CD14-positive monocyte (primary cell): Measurements from ENCODE around the gene SLIT1. TPM values are rescaled to one million over a fixed set of nuclear protein-coding genes. Genes with fewer than 3 reads are reported as not detected.

Source experiments
- DNase-seq, 3 donors: peaks; one replicate each; pipeline ENCODE4 v3.0.0-alpha.2; 2011 to 2022
- H2AFZ ChIP-seq: 2 replicates; pipeline ENCODE4 v1.6.0; 2012; ENCODE audit warnings: mild to moderate bottlenecking, low read depth, low read length, inconsistent platforms; ENCODE audit not compliant: insufficient read depth, poor library complexity, severe bottlenecking
- H3K27ac ChIP-seq, 2 donors: 1 replicate in 1 of 2; 2 replicates in 1 of 2; pipeline ENCODE4 v1.5.1; 2012 to 2013; ENCODE audit warnings: low read length in 2 of 2, control low read depth in 1 of 2, inconsistent platforms in 1 of 2, low read depth in 1 of 2, mild to moderate bottlenecking in 1 of 2
- H3K27me3 ChIP-seq, 2 donors: one replicate each; pipeline versions ENCODE4 v1.6.0 to v1.6.1; 2011 to 2013; ENCODE audit warnings: low read length in 2 of 2; ENCODE audit not compliant: control insufficient read depth in 2 of 2, insufficient read depth in 2 of 2
- H3K36me3 ChIP-seq, 2 donors: replicated peaks in 1 of 2; 1 replicate in 1 of 2; 2 replicates in 1 of 2; pipeline versions ENCODE4 v1.5.1 to v1.6.1; 2012 to 2013; ENCODE audit warnings: low read length in 2 of 2, control low read depth in 1 of 2, inconsistent platforms in 1 of 2, mild to moderate bottlenecking in 1 of 2; ENCODE audit not compliant: insufficient read depth in 2 of 2, control insufficient read depth in 1 of 2
- H3K4me1 ChIP-seq, 2 donors: 1 replicate in 1 of 2; 2 replicates in 1 of 2; pipeline versions ENCODE4 v1.5.1 to v1.6.1; 2012 to 2013; ENCODE audit warnings: low read length in 2 of 2, control low read depth in 1 of 2, inconsistent platforms in 1 of 2, mild to moderate bottlenecking in 1 of 2, moderate library complexity in 1 of 2; ENCODE audit not compliant: insufficient read depth in 2 of 2, control insufficient read depth in 1 of 2
- H3K4me2 ChIP-seq: replicated peaks from 2 replicates; pipeline ENCODE3; 2012; ENCODE audit warnings: low read length, moderate library complexity, mild to moderate bottlenecking; ENCODE audit not compliant: poor library complexity, severe bottlenecking; ENCODE audit errors: extremely low read depth
- H3K4me3 ChIP-seq, 3 experiments: fragments of 200-600 bp in 1 of 3; sonication (generic) in 1 of 3; replicated peaks in 1 of 3; 1 replicate in 2 of 3; 2 replicates in 1 of 3; pipeline ENCODE4 v1.5.1; 2011 to 2013; ENCODE audit warnings: low read length in 3 of 3, mild to moderate bottlenecking in 3 of 3, control low read depth in 2 of 3, low read depth in 2 of 3, inconsistent platforms in 1 of 3, moderate library complexity in 1 of 3
- H3K79me2 ChIP-seq: 2 replicates; pipeline ENCODE4 v1.6.0; 2012; ENCODE audit warnings: mild to moderate bottlenecking, control low read depth, inconsistent platforms, low read length, moderate library complexity; ENCODE audit not compliant: insufficient read depth
- H3K9ac ChIP-seq: 2 replicates; pipeline ENCODE4 v1.6.0; 2017; ENCODE audit warnings: low read length, mild to moderate bottlenecking; ENCODE audit not compliant: insufficient read depth, poor library complexity, severe bottlenecking
- H3K9me3 ChIP-seq, 2 donors: replicated peaks in 1 of 2; 1 replicate in 1 of 2; 2 replicates in 1 of 2; pipeline versions ENCODE4 v1.5.1 to v1.6.1; 2012 to 2013; ENCODE audit warnings: low read length in 2 of 2, control low read depth in 1 of 2; ENCODE audit not compliant: control insufficient read depth in 1 of 2, insufficient read depth in 1 of 2
- H4K20me1 ChIP-seq: 2 replicates; pipeline ENCODE4 v1.6.0; 2012; ENCODE audit warnings: mild to moderate bottlenecking, low read length, control low read depth, moderate library complexity; ENCODE audit not compliant: insufficient read depth
- H3K27ac Mint-ChIP-seq, 7 donors: one replicate each; pipeline ENCODE4 v1.8.0; 2020; ENCODE audit warnings: mild to moderate bottlenecking in 7 of 7, mixed read lengths in 7 of 7, moderate library complexity in 6 of 7, inconsistent platforms in 2 of 7
- H3K27me3 Mint-ChIP-seq, 3 donors: one replicate each; pipeline ENCODE4 v1.8.0; 2021 to 2022; ENCODE audit warnings: low read depth in 3 of 3, mild to moderate bottlenecking in 3 of 3, mixed read lengths in 3 of 3, moderate library complexity in 3 of 3, inconsistent platforms in 1 of 3
- H3K36me3 Mint-ChIP-seq, 2 donors: one replicate each; pipeline ENCODE4 v1.8.0; 2020; ENCODE audit warnings: mixed read lengths in 2 of 2, inconsistent platforms in 1 of 2, mild to moderate bottlenecking in 1 of 2
- H3K4me1 Mint-ChIP-seq: one replicate; pipeline ENCODE4 v1.8.0; 2020; ENCODE audit warnings: mild to moderate bottlenecking, mixed read lengths
- H3K4me3 Mint-ChIP-seq, 2 donors: one replicate each; pipeline ENCODE4 v1.8.0; 2020; ENCODE audit warnings: mild to moderate bottlenecking in 2 of 2, mixed read lengths in 2 of 2, moderate library complexity in 1 of 2
- H3K9me3 Mint-ChIP-seq, 7 donors: one replicate each; pipeline ENCODE4 v1.8.0; 2020 to 2022; ENCODE audit warnings: mixed read lengths in 7 of 7, mild to moderate bottlenecking in 6 of 7, moderate library complexity in 6 of 7, inconsistent platforms in 2 of 7
- WGBS: methylation state at CpG from one replicate; pipeline ENCODE4 v1.1.5; 2013; ENCODE audit warnings: missing lambda C conversion rate; ENCODE audit not compliant: insufficient coverage; 5-methylcytosine and 5-hydroxymethylcytosine counted together
- intact Hi-C, 2 donors: fragments of 100-400 bp; cut with micrococcal nuclease; formaldehyde crosslinking; loops; one replicate each; pipeline versions ENCODE4 v1.15.0 to v1.15.1; 2023
- polyA plus RNA-seq, 3 donors: library from polyadenylated mRNA; depleted of rRNA in 1 of 3; unstranded in 2 of 3; stranded (reverse) in 1 of 3; fragments of 300-500 nt in 2 of 3; fragments of >200 nt in 1 of 3; fragmentation: Illumina TruSeq in 2 of 3; gene quantifications; 1 replicate in 2 of 3; 2 replicates in 1 of 3; pipeline ENCODE4 v1.2.3, GENCODE V29; 2012 to 2021
- TF ChIP-seq, protein P1 (sequence below): fragments of 200-600 bp; IDR thresholded peaks from one replicate; pipeline ENCODE4 v1.8.0; 2022; ENCODE audit warnings: antibody characterized with exemption, mild to moderate bottlenecking

SLIT1 gene
- polyA plus RNA-seq, 3 donors: 0.05 to 0.81 (median 0.16) TPM

DNA sequence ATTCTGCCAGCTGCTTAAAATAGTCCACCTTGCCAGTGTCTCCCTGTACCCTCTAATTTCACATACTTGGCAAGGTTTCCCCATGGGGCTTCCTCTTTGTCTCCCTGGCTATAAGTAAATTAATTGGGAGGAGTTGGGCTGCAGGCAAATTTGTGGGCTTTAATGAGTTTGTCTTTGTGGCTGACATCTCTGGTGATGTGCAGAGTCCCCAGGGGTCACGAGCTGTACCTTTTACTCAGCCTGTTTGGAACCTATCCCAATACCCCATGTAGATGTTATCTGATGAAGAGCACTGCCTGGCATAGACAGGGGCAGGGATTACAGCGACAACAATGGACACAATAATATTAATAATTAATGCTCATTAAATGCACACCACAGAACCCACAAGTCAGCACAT, 132.5 kb downstream of the SLIT1 start:
- Mint-ChIP-seq H3K36me3 (no peaks in the 10 kb centered on the region), H3K4me1 (peaks cover 2% of the 10 kb centered on the region), H3K27me3 (peaks cover 1 to 12% (median 7%) of the 10 kb centered on the region in 3 donors), H3K27ac (peak overlapping the region in 1 of 7 donors; percentile 24), H3K9me3 (peaks cover 0 to 9% (median 4%) of the 10 kb centered on the region in 7 donors), H3K4me3 (no peak overlapping the region)
- WGBS: no CpG with 5 or more reads among the region's 2 CpGs
- TF ChIP-seq, protein P1, sequence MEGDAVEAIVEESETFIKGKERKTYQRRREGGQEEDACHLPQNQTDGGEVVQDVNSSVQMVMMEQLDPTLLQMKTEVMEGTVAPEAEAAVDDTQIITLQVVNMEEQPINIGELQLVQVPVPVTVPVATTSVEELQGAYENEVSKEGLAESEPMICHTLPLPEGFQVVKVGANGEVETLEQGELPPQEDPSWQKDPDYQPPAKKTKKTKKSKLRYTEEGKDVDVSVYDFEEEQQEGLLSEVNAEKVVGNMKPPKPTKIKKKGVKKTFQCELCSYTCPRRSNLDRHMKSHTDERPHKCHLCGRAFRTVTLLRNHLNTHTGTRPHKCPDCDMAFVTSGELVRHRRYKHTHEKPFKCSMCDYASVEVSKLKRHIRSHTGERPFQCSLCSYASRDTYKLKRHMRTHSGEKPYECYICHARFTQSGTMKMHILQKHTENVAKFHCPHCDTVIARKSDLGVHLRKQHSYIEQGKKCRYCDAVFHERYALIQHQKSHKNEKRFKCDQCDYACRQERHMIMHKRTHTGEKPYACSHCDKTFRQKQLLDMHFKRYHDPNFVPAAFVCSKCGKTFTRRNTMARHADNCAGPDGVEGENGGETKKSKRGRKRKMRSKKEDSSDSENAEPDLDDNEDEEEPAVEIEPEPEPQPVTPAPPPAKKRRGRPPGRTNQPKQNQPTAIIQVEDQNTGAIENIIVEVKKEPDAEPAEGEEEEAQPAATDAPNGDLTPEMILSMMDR: no peak
- intact Hi-C loops: no loop called here
- Histone ChIP-seq H3K79me2 (no peaks in the 10 kb centered on the region), H3K9ac (no peak overlapping the region), H3K4me3 (no peak overlapping the region), H3K4me2 (no peak overlapping the region), H3K36me3 (no peaks in the 10 kb centered on the region), H4K20me1 (no peaks in the 10 kb centered on the region), H3K4me1 (no peaks in the 10 kb centered on the region), H3K9me3 (no peaks in the 10 kb centered on the region), H2AFZ (no peak overlapping the region), H3K27me3 (peaks cover 0 to 3% of the 10 kb centered on the region in 2 donors), H3K27ac (no peak overlapping the region)
- no peak for DNase-seq

DNA sequence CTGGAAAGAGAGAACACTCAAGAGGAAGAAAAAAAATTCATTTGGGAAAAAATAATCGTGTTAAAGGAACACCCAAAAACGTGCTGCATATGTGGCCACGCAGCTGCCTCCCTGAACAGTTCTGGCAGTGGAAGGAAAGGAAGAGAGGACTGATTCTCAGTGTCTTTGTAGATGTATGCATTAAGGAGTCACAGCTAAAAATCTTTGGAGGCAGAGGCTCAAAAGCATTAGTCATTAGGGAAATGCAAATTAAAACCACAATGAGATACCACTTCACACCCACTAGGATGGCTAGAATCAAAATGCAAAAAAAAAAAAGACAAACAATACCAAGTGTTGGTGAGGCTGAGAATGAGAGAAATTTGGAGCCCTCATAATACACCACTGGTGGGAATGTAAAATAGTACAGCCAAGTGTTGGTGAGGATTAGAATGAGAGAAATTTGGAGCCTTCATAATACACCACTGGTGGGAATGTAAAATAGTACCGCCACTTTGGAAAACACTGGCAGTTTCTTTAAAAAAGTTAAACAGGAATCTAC, 134.7 kb downstream of the SLIT1 start:
- TF ChIP-seq, protein P1: no peak
- Histone ChIP-seq H3K4me3 (no peak overlapping the region), H3K27ac (no peak overlapping the region), H3K79me2 (no peaks in the 10 kb centered on the region), H4K20me1 (no peaks in the 10 kb centered on the region), H3K4me2 (no peak overlapping the region), H3K9ac (no peak overlapping the region), H3K27me3 (peaks cover 0 to 3% of the 10 kb centered on the region in 2 donors), H3K36me3 (no peaks in the 10 kb centered on the region), H2AFZ (no peak overlapping the region), H3K4me1 (no peaks in the 10 kb centered on the region), H3K9me3 (no peaks in the 10 kb centered on the region)
- no peak for DNase-seq
- WGBS: 79% methylated on average over 3 of the region's 4 CpGs
- Mint-ChIP-seq H3K4me3 (no peak overlapping the region), H3K27me3 (peaks cover 1 to 12% (median 7%) of the 10 kb centered on the region in 3 donors), H3K36me3 (no peaks in the 10 kb centered on the region), H3K4me1 (peaks cover 2% of the 10 kb centered on the region), H3K27ac (no peak overlapping the region), H3K9me3 (peaks cover 0 to 9% (median 4%) of the 10 kb centered on the region in 7 donors)
- intact Hi-C loops: no loop called here
